GM18508 (cell line): ENCODE results near the gene ELMOD1.

Experiments
- ATAC-seq: cut with Tn5 transposase; IDR thresholded peaks from one replicate; pipeline ENCODE4 v1.9.1; 2021; ENCODE audit warnings: moderate number of reproducible peaks; ENCODE audit not compliant: insufficient read depth, unreplicated experiment

ELMOD1 gene

DNA sequence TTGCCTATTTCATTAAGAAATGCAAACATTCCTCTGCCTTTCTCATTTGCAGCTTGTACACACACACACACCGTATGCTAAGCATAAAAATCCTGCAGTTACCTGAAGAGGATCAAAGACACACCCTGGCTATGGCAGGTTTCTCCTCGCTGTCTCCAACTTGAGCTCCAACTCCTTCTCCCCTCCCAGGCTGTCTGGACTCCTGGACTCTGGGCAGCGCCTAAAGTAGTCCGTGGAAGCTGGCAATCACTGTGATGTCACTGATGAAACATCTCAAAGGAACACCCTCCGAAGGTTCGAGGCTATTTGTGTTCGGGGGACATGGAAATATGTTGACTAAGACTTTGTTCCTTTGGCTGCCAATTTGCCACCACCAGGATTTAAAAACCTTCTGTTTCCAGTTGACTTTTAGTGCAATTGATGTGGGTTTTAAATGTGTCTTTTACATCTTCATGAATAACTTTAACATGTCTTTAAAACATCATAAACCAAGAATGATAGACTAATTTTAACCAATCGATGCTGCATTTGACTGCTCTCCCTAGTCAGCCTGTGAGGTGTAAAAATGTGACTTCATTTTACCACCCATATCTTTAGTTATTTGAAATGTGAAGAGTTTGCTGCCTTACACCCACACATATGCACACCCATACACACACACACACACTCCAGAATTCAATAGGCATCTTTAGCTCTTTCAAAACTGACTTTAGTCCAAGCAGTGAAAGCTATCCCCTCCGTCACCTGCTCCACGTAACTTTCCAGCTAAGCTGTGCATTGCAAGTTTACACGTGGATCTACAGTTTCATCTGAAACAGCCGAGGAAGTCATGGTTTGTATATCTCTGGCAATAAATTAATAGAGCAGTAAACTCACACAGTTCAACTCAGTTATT, 121.2 kb downstream of the ELMOD1 start, which contains the start of gene SLN:
TSS of gene SLN (minus strand) at position 196 of the 895 bp plus-strand sequence.
- ATAC-seq = no peak

DNA sequence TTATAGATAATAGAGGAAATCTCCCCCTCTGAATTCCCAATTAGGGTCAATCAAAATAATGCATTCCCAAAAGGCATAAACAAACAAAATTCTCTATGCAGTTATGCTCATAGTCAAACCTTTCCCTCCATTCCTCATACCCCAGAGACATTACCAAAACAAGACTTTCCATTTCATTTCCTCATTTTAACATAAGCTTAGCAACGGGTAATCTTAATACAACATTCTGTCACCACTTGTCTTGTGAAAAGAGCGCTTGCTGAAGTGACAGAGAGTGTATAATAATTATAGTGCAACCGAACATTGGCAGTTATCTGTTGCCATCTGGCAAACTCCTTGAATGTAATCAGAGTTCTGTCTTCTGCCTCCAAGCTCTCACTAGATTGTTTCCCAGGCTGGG, 122.1 kb downstream of the ELMOD1 start:
- ATAC-seq = no peak
